NCI-H1105 treated with DMSO at 0.1 percent for 48 hours (cell line): Measurements from ENCODE around the gene STPG3.

Experiments
- DNase-seq: peaks from one replicate; lab custom pipeline; 2025; lab: John Stamatoyannopoulos, UW

STPG3 gene

GRCh38 chr9:137266585-137267453, 15.7 kb downstream of the STPG3 start:
- DNase-seq, result no peak

- no peak for DNase-seq
Measured at GRCh38 chr9:137267933-137268355, 16.9 kb downstream of the STPG3 start.

- no peak for DNase-seq
Measured at GRCh38 chr9:137268538-137269201, 17.6 kb downstream of the STPG3 start.

- DNase-seq, result no peak
Measured at GRCh38 chr9:137269231-137269772, 18.2 kb downstream of the STPG3 start.

- no peak for DNase-seq
Measured at GRCh38 chr9:137270929-137271695, 20.0 kb downstream of the STPG3 start.

- DNase-seq, result no peak
Measured at GRCh38 chr9:137271696-137272076, 20.6 kb downstream of the STPG3 start.

GRCh38 chr9:137272241-137273094, 21.4 kb downstream of the STPG3 start:
- DNase-seq, result no peak

GRCh38 chr9:137273095-137273490, 22.0 kb downstream of the STPG3 start:
- no peak for DNase-seq

GRCh38 chr9:137273611-137274320, 22.7 kb downstream of the STPG3 start:
- DNase-seq, result peak; percentile 81

GRCh38 chr9:137275203-137275587, 24.1 kb downstream of the STPG3 start:
- DNase-seq, result no peak

- DNase-seq, result no peak
Measured at GRCh38 chr9:137275588-137276472, 24.7 kb downstream of the STPG3 start.

GRCh38 chr9:137276473-137277328, 25.6 kb downstream of the STPG3 start:
- DNase-seq, result no peak

GRCh38 chr9:137277329-137278041, 26.4 kb downstream of the STPG3 start, which contains the start of gene TOR4A:
TSS of gene TOR4A (plus strand) at chr9:137277726. CDS start at chr9:137278690, 964 bp downstream.
- no peak for DNase-seq

- DNase-seq, result no peak
Measured at GRCh38 chr9:137278061-137278701, 27.1 kb downstream of the STPG3 start.

- DNase-seq, result no peak
Measured at GRCh38 chr9:137278721-137279711, 27.9 kb downstream of the STPG3 start.
